Mesendoderm (in vitro differentiated cells): ENCODE measurements around the gene ENC1.

Experiments
- DNase-seq: peaks from one replicate; pipeline ENCODE4 v3.0.0; 2013
- H2AK5ac ChIP-seq: 2 replicates; pipeline ENCODE4 v1.6.1; 2013; ENCODE audit warnings: low read length, inconsistent platforms
- H2BK120ac ChIP-seq: 2 replicates; pipeline ENCODE4 v1.6.1; 2013; ENCODE audit warnings: low read depth, mild to moderate bottlenecking, low read length, moderate library complexity, mixed read lengths
- H2BK15ac ChIP-seq: replicated peaks from 2 replicates; pipeline ENCODE4 v1.6.1; 2013; ENCODE audit warnings: low read depth, mild to moderate bottlenecking, moderate library complexity
- H2BK5ac ChIP-seq: 2 replicates; pipeline ENCODE4 v1.6.1; 2013; ENCODE audit warnings: low read length, inconsistent platforms
- H3K18ac ChIP-seq: 2 replicates; pipeline ENCODE4 v1.6.1; 2013; ENCODE audit warnings: mild to moderate bottlenecking, low read length, mixed read lengths
- H3K23ac ChIP-seq: one replicate; pipeline ENCODE4 v1.6.1; 2013; ENCODE audit warnings: low read length
- H3K27ac ChIP-seq: 2 replicates; pipeline ENCODE4 v1.5.1; 2013; ENCODE audit warnings: low read depth, mild to moderate bottlenecking, inconsistent platforms, low read length, moderate library complexity
- H3K27me3 ChIP-seq: 2 replicates; pipeline ENCODE4 v1.6.1; 2013; ENCODE audit warnings: low read length, control low read depth, mild to moderate bottlenecking, inconsistent platforms; ENCODE audit not compliant: insufficient read depth, poor library complexity
- H3K36me3 ChIP-seq: 2 replicates; pipeline ENCODE4 v1.6.1; 2013; ENCODE audit warnings: low read length, inconsistent platforms; ENCODE audit not compliant: control insufficient read depth, insufficient read depth
- H3K4ac ChIP-seq: one replicate; pipeline ENCODE4 v1.6.1; 2013; ENCODE audit warnings: low read depth, mild to moderate bottlenecking, low read length, moderate library complexity
- H3K4me1 ChIP-seq: 2 replicates; pipeline ENCODE4 v1.6.1; 2013; ENCODE audit warnings: low read depth, low read length, inconsistent platforms; ENCODE audit not compliant: control insufficient read depth
- H3K4me2 ChIP-seq: 2 replicates; pipeline ENCODE4 v1.6.1; 2013; ENCODE audit warnings: low read length
- H3K4me3 ChIP-seq: 2 replicates; pipeline ENCODE4 v1.5.1; 2013; ENCODE audit warnings: mild to moderate bottlenecking, low read length
- H3K56ac ChIP-seq: one replicate; pipeline ENCODE4 v1.6.1; 2013; ENCODE audit warnings: low read length
- H3K79me1 ChIP-seq: 2 replicates; pipeline ENCODE4 v1.6.1; 2013; ENCODE audit warnings: low read length, inconsistent platforms
- H3K79me2 ChIP-seq: 2 replicates; pipeline ENCODE4 v1.6.1; 2013; ENCODE audit warnings: mild to moderate bottlenecking, low read length; ENCODE audit not compliant: control insufficient read depth, insufficient read depth
- H3K9ac ChIP-seq: 2 replicates; pipeline ENCODE4 v1.6.1; 2013; ENCODE audit warnings: low read length, inconsistent platforms
- H4K5ac ChIP-seq: one replicate; pipeline ENCODE4 v1.6.1; 2013; ENCODE audit warnings: low read length
- H4K8ac ChIP-seq: one replicate; pipeline ENCODE4 v1.6.1; 2013; ENCODE audit warnings: low read depth, mild to moderate bottlenecking, control low read depth, low read length, moderate library complexity
- WGBS: extraction: QIAGEN DNeasy Blood & Tissue Kit; methylation state at CpG from one replicate; pipeline ENCODE4 v1.1.7; 2013; ENCODE audit warnings: low lambda C conversion rate, missing lambda C conversion rate; ENCODE audit not compliant: insufficient coverage; ENCODE audit errors: extremely low coverage; 5-methylcytosine and 5-hydroxymethylcytosine counted together

Gene ENC1

DNA sequence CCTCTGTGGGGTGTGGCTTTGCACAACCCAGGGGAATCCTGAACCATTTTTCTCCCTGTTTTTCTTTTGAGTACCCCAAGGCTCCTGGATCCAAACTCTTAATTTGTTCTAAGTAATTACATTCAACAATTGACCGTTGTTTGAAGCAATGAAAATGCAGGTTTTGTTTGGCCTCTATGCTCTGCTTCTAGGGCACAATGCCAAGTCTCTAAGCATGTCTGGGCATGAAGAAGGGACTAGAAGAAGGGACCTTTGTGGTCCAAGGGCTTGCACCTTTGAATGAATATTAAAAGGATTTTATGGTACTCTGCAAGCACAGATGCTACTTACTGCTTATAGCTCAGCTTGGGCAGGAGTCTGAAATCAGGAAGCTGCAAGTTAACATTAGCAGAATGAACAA is 6.6 kb upstream of the ENC1 start:
- Histone ChIP-seq H3K23ac (no peak overlapping the region), H3K27me3 (no peaks in the 10 kb centered on the region)
- no CpG with 5 or more reads among the region's 1 CpG for WGBS

DNA sequence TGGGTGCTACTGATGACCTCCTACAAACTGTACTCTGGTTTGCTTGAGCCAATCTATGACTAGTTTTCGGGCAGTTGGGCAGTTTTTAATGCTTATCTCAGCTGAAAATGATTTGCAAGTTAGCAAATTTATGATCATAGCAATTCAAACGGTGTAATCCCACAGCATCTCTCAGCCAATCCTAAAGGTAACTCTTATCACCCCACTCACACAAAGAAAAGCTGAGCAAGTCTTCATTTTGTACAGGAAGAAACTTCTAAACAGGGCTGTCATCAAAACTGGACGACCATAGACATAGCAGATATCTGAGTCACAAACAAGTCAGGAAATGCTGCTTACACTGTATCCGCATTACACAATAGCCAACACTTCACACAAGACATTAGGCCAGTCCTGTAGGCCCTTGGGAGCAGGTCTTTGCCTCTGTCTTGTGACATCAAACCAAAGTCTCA is 2.6 kb upstream of the ENC1 start:
- Histone ChIP-seq H3K4ac (no peak overlapping the region), H2BK120ac (no peak overlapping the region), H3K9ac (no peak overlapping the region), H3K27me3 (no peaks in the 10 kb centered on the region), H2BK5ac (no peak overlapping the region), H3K27ac (no peak overlapping the region), H3K23ac (no peak overlapping the region), H4K5ac (no peak overlapping the region), H3K4me1 (no peaks in the 10 kb centered on the region), H4K8ac (no peak overlapping the region), H3K36me3 (no peaks in the 10 kb centered on the region), H3K79me1 (peaks cover 7% of the 10 kb centered on the region), H3K79me2 (peaks cover 23% of the 10 kb centered on the region), H3K18ac (no peak overlapping the region), H3K4me3 (no peak overlapping the region), H2BK15ac (no peak overlapping the region), H3K4me2 (no peak overlapping the region), H3K56ac (no peak overlapping the region), H2AK5ac (no peak overlapping the region)
- DNase-seq: peak; percentile 11
- WGBS: no CpG with 5 or more reads among the region's 4 CpGs

More for the DNA sequence above, 6.6 kb upstream of the ENC1 start:
- H3K4me1 ChIP-seq: no peaks in the 10 kb centered on the region
- H2BK15ac ChIP-seq: no peak overlapping the region
- H3K18ac ChIP-seq: peak overlapping the region; percentile 88
- H2BK120ac ChIP-seq: no peak overlapping the region
- H3K36me3 ChIP-seq: no peaks in the 10 kb centered on the region
- no peak overlapping the region for H4K8ac ChIP-seq
- peak overlapping the region; percentile 89 for H3K4ac ChIP-seq
- DNase-seq: no peak
- no peak overlapping the region for H3K4me2 ChIP-seq
- H2AK5ac ChIP-seq: no peak overlapping the region
- H3K79me1 ChIP-seq: no peaks in the 10 kb centered on the region
- H3K27ac ChIP-seq: no peak overlapping the region
- no peaks in the 10 kb centered on the region for H3K79me2 ChIP-seq
- H3K9ac ChIP-seq: no peak overlapping the region
- no peak overlapping the region for H2BK5ac ChIP-seq
- peak overlapping the region; percentile 33 for H4K5ac ChIP-seq
- no peak overlapping the region for H3K4me3 ChIP-seq
- no peak overlapping the region for H3K56ac ChIP-seq

DNA sequence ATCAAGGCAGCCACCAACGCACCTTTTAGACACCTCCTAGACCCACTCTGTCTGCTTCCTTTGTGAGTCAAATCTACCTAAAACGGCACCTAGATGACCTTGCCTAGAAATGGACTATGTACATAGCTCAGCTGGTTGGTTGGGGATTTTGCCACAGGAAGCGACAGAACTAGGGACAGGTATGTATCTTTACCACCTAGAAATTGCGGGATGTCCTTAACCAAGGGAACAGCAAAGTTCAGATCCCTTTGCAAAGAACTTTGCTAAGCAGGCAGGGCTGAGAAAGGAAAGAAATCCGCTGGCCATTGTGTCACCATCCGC is 2.0 kb upstream of the ENC1 start:
- Histone ChIP-seq H3K4ac (peak overlapping the region; percentile 37), H3K36me3 (no peaks in the 10 kb centered on the region), H3K23ac (no peak overlapping the region), H3K27me3 (no peaks in the 10 kb centered on the region), H2AK5ac (peak overlapping the region; percentile 69), H2BK5ac (peak overlapping the region; percentile 37), H3K4me3 (no peak overlapping the region), H4K8ac (no peak overlapping the region), H3K4me2 (no peak overlapping the region), H3K79me2 (peaks cover 29% of the 10 kb centered on the region), H3K79me1 (peaks cover 7% of the 10 kb centered on the region), H3K4me1 (peaks cover under 1% of the 10 kb centered on the region), H2BK120ac (no peak overlapping the region), H3K18ac (peak overlapping the region; percentile 88), H3K9ac (peak overlapping the region; percentile 6), H3K27ac (no peak overlapping the region), H3K56ac (peak overlapping the region; percentile 82), H2BK15ac (peak overlapping the region; percentile 45), H4K5ac (no peak overlapping the region)
- DNase-seq: no peak
- WGBS: no CpG with 5 or more reads among the region's 6 CpGs

DNA sequence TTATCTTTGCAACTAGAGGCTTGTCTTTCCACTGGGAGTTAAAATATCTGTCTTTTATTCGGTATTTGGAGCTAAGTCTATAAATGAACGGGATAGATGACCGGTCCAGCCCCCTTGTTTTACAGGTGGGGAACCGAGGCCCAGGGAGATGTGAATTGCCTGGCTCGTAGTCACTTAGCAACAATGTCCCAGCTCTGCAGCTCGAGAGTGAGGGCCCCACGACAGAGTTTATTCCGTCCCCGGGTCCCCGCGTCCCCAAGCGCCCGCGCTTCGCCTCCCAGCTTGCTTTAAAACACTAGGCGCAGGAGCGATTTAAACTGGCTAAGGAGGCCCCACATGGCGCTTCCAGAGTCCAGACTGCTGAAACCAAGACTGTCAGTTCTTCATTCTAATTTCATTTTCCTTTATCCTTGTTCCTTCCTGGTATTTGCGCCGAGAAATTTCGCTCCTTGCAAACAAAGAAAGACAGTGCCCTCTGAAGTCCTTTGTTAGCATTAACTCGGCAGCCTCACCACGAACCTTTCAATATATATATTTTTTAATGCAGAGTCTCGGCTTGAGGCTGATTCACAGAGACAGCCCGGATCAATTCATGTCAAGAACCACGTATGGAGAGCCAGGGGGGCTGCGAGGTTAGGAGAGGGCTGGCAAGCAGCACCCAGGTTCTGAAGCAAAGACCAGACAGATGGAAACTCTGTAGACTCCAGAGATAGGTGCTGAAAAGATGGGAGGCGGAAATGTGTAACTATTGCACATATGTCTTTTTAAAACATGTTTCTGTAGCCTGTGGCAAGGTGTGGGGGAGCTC is 1.4 kb upstream of the ENC1 start:
- no peaks in the 10 kb centered on the region for H3K36me3 ChIP-seq
- no peak overlapping the region for H2AK5ac ChIP-seq
- H2BK15ac ChIP-seq: peak overlapping the region; percentile 67
- no peaks in the 10 kb centered on the region for H3K27me3 ChIP-seq
- peak overlapping the region; percentile 23 for H3K4me3 ChIP-seq
- H3K18ac ChIP-seq: peak overlapping the region; percentile 88
- H3K4ac ChIP-seq: peak overlapping the region; percentile 73
- no peak overlapping the region for H4K5ac ChIP-seq
- H3K27ac ChIP-seq: peak overlapping the region; percentile 18
- WGBS: no CpG with 5 or more reads among the region's 28 CpGs
- H3K56ac ChIP-seq: peak overlapping the region; percentile 99
- peak; percentile 80 for DNase-seq
- no peak overlapping the region for H4K8ac ChIP-seq
- peak overlapping the region; percentile 36 for H2BK5ac ChIP-seq
- peak overlapping the region; percentile 23 for H2BK120ac ChIP-seq
- peak overlapping the region; percentile 99 for H3K4me2 ChIP-seq
- peaks cover 2% of the 10 kb centered on the region for H3K4me1 ChIP-seq
- peaks cover 11% of the 10 kb centered on the region for H3K79me1 ChIP-seq
- peak overlapping the region; percentile 93 for H3K9ac ChIP-seq
- H3K79me2 ChIP-seq: peaks cover 35% of the 10 kb centered on the region
- no peak overlapping the region for H3K23ac ChIP-seq

DNA sequence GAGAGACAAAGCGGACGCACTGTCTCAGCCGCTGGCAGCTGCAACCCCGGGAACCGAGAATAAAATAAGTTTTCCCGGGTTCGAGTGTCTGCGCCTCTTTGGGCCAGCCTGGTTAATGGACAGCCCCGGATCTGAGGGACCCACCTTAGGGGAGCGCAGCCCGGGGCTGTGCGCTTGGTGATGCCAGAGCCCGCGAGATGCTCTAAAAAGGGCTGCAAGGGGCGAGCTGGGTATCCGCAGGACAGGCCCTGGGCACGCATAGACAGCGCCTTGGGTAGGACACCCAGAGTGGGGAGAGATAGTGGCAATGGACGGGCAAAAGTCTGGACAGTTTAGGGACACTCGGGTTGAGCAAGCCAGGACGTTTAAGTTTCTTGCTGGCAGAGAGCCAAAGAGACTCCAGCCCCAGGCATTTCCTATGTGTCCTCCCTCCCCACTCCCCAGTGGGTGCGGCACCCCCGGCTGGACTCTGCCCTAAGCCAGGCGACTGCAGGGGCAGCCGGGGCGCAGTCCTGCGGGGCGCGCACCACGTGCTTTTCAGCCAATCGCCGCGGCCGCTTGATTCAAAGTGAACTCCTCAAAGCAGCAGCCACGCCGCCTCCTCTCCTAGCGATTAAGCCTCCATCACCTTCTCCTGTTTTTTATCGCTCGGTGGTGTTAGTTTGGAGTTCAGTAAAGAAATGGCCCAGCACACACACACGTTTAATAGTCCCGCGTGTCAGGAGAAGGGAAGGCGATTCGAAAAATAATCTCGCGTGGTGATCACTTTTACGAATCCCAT is 616 bp upstream of the ENC1 start:
- no CpG with 5 or more reads among the region's 47 CpGs for WGBS

More for the DNA sequence above, 616 bp upstream of the ENC1 start:
- H4K5ac ChIP-seq: peak overlapping the region; percentile 68
- H4K8ac ChIP-seq: no peak overlapping the region
- peak overlapping the region; percentile 93 for H3K27ac ChIP-seq
- H2AK5ac ChIP-seq: peak overlapping the region; percentile 72
- H3K23ac ChIP-seq: peak overlapping the region; percentile 92
- H2BK120ac ChIP-seq: peak overlapping the region; percentile 90
- peaks cover 14% of the 10 kb centered on the region for H3K79me1 ChIP-seq
- DNase-seq: peak; percentile 86
- H3K18ac ChIP-seq: peak overlapping the region; percentile 83
- peaks cover under 1% of the 10 kb centered on the region for H3K36me3 ChIP-seq
- H2BK5ac ChIP-seq: peak overlapping the region; percentile 99
- peaks cover 2% of the 10 kb centered on the region for H3K4me1 ChIP-seq
- H3K79me2 ChIP-seq: peaks cover 42% of the 10 kb centered on the region
- peak overlapping the region; percentile 72 for H3K4me3 ChIP-seq
- peak overlapping the region; percentile 99 for H3K56ac ChIP-seq
- H2BK15ac ChIP-seq: peak overlapping the region; percentile 67
- H3K27me3 ChIP-seq: no peaks in the 10 kb centered on the region
- H3K4me2 ChIP-seq: peak overlapping the region; percentile 99
- H3K4ac ChIP-seq: peak overlapping the region; percentile 40
- H3K9ac ChIP-seq: peak overlapping the region; percentile 93
